Measurements from ENCODE around the gene NXPH1. TPM values are rescaled to one million over a fixed set of nuclear protein-coding genes. Genes with fewer than 3 reads are reported as not detected.

Gene NXPH1
- total and polyA plus RNA-seq, 2 donors = 0.14 to 2.0 TPM

DNA sequence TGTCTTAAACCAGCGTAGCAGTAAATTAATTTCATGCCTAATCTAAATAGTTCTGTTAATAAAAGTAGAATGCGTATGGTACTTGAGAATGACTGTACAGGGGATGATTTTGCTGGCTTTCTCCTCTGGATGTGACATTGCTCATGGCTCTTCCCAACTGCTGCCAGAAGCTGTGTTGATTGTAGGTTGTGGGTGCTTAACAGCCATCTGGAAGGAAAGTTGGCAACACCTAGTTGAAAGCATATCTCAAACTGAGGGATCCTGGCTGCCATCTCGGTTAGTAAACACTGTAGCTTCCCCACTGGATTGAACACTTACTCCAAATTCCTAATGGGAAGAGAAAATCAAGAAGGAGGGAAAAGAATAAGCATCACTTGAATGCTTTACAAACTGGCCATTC lies 130.9 kb downstream of the NXPH1 start:
- Histone ChIP-seq H3K36me3 (ENCODE audit: insufficient read depth) (no peaks in the 10 kb centered on the region), H3K4me3 (ENCODE audit: low read depth, low read length) (no peak overlapping the region), H3K27ac (ENCODE audit: low read depth) (no peak overlapping the region), H3K4me1 (ENCODE audit: insufficient read depth) (no peaks in the 10 kb centered on the region)
- 69% methylated on average over 3 of the region's 3 CpGs for WGBS
- DNase-seq (ENCODE audit: extremely low spot score) = no peak

DNA sequence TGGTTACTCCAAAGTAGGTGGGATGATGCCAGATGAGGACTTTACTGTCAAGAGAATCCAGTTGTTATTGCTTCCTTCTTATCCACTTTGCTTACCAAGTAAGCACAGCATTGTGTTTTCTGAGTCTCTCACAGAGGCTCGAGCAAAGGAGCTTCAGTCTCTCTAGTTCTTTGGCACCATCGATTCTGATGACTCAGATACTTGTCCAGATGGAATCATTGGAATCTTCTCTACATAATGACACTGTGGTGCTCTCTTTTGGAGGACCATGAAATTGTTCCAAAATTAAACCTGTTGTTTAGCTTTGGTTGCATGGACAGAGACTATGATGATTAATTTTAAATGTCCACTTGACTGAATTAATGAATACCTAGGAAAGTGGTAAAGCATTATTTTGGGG lies 132.6 kb downstream of the NXPH1 start:
- WGBS = 67% methylated on average over 2 of the region's 2 CpGs
- no peaks in the 10 kb centered on the region for H3K4me1 ChIP-seq (ENCODE audit: insufficient read depth)
- no peak overlapping the region for H3K27ac ChIP-seq (ENCODE audit: low read depth)
- no peak overlapping the region for H3K4me3 ChIP-seq (ENCODE audit: low read depth, low read length)
- DNase-seq (ENCODE audit: extremely low spot score) = no peak
- H3K36me3 ChIP-seq (ENCODE audit: insufficient read depth) = no peaks in the 10 kb centered on the region

DNA sequence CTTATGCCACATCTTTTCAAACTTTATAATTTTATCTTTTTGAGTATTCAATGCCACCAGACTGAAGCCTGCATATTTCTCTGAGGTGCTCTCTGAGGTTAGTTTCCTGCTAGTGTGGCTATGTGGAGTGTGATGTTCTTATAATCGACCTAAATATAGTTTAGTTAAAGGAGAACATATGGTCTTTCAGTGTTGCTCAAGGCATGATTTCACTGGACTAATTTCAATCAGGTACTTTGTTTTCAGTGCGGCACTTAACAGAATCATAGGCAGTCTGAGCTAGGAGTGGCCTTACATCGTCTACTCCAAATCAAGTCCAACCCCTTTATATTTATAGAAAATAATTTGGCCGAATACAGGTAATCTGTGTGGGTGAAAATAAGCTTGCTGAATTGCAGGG lies 134.2 kb downstream of the NXPH1 start:
- no peak overlapping the region for H3K27ac ChIP-seq (ENCODE audit: low read depth)
- 84% methylated on average over 4 of the region's 4 CpGs for WGBS
- no peaks in the 10 kb centered on the region for H3K36me3 ChIP-seq (ENCODE audit: insufficient read depth)
- DNase-seq (ENCODE audit: extremely low spot score) = no peak
- H3K4me3 ChIP-seq (ENCODE audit: low read depth, low read length) = no peak overlapping the region
- H3K4me1 ChIP-seq (ENCODE audit: insufficient read depth) = no peaks in the 10 kb centered on the region

DNA sequence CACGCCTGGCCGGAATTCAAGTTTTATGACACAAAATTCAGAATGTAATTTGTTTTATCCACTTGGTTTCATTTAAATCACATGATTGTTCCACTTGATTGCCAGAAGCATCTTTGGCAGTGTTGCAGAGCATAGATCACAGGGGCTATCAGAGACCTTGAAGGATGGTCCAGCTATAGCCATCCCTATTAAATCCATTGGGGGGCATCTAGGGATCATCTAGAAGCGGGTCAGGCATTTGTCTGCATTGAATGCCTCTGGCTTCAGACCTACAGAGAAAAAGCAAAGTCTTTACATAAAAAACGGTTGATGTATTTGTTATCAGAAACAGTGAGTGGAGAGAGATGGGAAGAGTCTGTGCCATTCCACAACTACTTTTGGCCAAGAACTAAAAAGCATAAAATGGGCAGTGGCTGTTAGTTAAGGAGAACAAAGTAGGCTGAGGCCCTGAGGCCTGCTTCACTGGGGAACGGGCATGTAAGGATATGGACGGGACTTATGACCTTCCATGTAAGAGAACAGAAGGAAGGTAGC lies 146.3 kb downstream of the NXPH1 start:
- H3K36me3 ChIP-seq (ENCODE audit: insufficient read depth) = no peaks in the 10 kb centered on the region

DNA sequence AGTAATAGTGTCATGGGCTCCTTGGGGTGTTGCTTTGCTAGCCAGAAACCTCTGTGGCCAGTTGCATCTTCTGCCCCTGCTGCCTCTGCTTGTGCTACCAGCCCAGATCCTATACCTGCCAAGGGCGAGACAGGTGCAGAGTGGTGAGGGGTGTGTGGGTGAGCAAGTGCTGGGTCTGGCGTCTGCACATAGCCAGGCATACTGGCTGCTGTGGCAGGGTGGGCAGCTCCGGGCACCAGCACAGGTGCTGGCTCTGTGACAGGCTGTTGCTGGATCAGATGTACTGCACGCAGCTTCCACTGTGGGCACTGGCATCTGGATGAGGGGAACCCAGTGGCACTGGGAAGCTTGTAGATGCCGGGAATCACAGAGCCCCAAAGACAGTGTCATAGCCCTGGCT lies 148.4 kb downstream of the NXPH1 start:
- Histone ChIP-seq H3K36me3 (ENCODE audit: insufficient read depth) (no peaks in the 10 kb centered on the region), H3K4me1 (ENCODE audit: insufficient read depth) (no peaks in the 10 kb centered on the region)
- 92% methylated on average over 5 of the region's 5 CpGs for WGBS

More for the DNA sequence above, 146.3 kb downstream of the NXPH1 start:
- 68% methylated on average over 6 of the region's 6 CpGs for WGBS
- Histone ChIP-seq H3K4me3 (ENCODE audit: low read depth, low read length) (no peak overlapping the region), H3K27ac (ENCODE audit: low read depth) (no peak overlapping the region), H3K4me1 (ENCODE audit: insufficient read depth) (no peaks in the 10 kb centered on the region)
- DNase-seq (ENCODE audit: extremely low spot score) = no peak

DNA sequence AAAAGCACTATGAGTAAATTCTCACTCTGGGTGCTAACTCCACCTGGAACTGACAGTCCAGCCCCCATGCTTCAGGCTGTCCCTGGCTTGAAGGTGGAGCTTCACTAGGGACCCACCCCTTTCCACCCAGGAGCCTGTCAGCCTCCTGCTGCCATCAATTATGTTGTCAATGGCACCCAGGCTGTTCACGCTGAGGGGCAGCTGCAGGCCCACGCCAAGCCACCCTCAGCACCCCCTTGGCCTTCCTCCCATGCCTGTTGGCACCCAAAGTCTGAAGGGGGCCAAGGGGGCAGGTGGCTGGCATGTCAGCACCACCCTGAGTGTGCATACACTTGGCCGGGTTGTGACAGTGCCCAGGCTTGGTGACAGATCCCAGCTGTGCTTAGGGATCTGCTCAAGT lies 149.3 kb downstream of the NXPH1 start:
- 82% methylated on average over 3 of the region's 3 CpGs for WGBS
- no peaks in the 10 kb centered on the region for H3K4me1 ChIP-seq (ENCODE audit: insufficient read depth)
- no peaks in the 10 kb centered on the region for H3K36me3 ChIP-seq (ENCODE audit: insufficient read depth)
- H3K27ac ChIP-seq (ENCODE audit: low read depth) = no peak overlapping the region
- no peak for DNase-seq (ENCODE audit: extremely low spot score)
- H3K4me3 ChIP-seq (ENCODE audit: low read depth, low read length) = no peak overlapping the region

More for the DNA sequence above, 148.4 kb downstream of the NXPH1 start:
- H3K27ac ChIP-seq (ENCODE audit: low read depth) = no peak overlapping the region
- no peak for DNase-seq (ENCODE audit: extremely low spot score)
- H3K4me3 ChIP-seq (ENCODE audit: low read depth, low read length) = no peak overlapping the region

DNA sequence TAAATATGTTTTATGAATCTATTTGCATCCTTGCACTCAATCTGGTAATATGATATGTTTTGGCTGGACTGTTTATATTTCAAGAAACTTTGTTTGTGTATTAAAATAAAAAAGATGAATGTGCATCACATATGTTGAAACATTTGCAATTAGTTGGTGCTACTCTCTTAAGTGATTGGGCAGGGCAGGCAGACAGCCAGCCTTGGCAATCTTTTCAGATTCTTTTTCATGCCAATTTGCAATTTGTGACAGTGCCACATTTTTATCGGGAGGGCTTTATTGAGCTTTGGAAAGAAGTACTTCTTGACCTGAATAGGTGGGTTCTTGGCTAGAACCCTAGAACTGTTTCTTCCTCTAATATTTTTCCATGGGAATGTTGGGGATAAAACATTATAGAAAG lies 152.2 kb downstream of the NXPH1 start:
- Histone ChIP-seq H3K4me3 (ENCODE audit: low read depth, low read length) (no peak overlapping the region), H3K4me1 (ENCODE audit: insufficient read depth) (no peaks in the 10 kb centered on the region), H3K27ac (ENCODE audit: low read depth) (no peak overlapping the region), H3K36me3 (ENCODE audit: insufficient read depth) (no peaks in the 10 kb centered on the region)
- 68% methylated on average over 1 of the region's 1 CpG for WGBS
- no peak for DNase-seq (ENCODE audit: extremely low spot score)

DNA sequence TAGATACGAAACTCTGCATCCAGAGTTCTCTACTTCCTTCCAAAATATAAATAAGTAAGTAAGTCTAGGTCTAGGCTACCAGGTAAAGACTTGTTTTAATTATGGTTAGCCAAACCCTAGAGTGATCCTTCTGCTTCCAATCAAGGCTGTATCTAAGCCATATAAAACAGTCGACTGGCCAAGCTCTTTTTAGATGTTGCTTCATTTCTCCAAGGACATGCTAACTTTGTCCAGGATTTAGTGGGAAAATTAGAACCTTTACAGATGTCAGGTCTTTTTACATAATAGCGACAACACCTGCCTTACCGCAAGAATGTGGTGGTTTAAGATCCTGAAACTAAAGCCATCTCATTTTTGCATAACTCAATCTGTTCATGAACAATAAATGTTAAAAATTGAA lies 156.8 kb downstream of the NXPH1 start:
- no peak overlapping the region for H3K4me3 ChIP-seq (ENCODE audit: low read depth, low read length)
- H3K27ac ChIP-seq (ENCODE audit: low read depth) = no peak overlapping the region
- DNase-seq (ENCODE audit: extremely low spot score) = no peak
- 78% methylated on average over 4 of the region's 4 CpGs for WGBS
- H3K4me1 ChIP-seq (ENCODE audit: insufficient read depth) = no peaks in the 10 kb centered on the region
- H3K36me3 ChIP-seq (ENCODE audit: insufficient read depth) = no peaks in the 10 kb centered on the region

DNA sequence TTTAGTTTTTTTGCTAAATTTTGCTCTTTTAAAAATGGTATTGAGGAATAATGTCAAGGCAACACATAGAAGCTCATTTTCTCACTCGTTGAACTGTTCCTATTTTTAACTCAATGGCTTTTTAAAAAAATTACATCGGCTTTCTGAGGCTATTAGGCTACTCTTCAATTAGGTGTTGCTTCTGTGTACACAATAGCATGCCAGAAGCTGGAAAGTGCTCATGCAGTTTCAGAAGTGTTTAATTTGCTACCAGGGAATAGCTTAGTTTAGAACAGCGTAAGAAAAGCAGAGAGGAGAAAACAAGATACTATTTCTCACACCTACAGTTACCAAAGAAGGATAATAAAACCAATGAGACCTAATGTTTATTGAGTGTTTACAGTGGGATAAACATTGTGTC lies 157.4 kb downstream of the NXPH1 start:
- no peaks in the 10 kb centered on the region for H3K36me3 ChIP-seq (ENCODE audit: insufficient read depth)
- no peaks in the 10 kb centered on the region for H3K4me1 ChIP-seq (ENCODE audit: insufficient read depth)
- 69% methylated on average over 3 of the region's 3 CpGs for WGBS
- DNase-seq (ENCODE audit: extremely low spot score) = no peak
- H3K27ac ChIP-seq (ENCODE audit: low read depth) = no peak overlapping the region
- no peak overlapping the region for H3K4me3 ChIP-seq (ENCODE audit: low read depth, low read length)

DNA sequence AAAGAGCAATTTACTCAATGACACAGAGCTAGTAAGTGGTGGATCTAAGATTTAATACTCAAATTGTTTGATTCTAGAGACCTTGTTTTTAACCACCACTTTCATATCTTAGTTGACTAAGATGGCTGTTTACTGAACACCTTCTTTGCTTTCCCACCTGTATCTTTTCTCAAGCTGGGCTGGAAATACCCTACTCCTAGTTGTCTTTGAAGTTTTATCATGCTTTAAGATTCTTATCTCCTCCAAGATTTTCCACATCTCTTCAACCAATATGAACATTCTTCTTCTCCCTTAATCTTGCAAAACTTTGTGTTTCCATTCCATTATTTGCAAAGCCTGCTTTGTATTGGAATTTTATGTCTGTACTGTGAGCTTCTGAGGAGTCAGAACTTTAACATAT lies 157.9 kb downstream of the NXPH1 start:
- no peak for DNase-seq (ENCODE audit: extremely low spot score)
- Histone ChIP-seq H3K4me3 (ENCODE audit: low read depth, low read length) (no peak overlapping the region), H3K4me1 (ENCODE audit: insufficient read depth) (no peaks in the 10 kb centered on the region), H3K27ac (ENCODE audit: low read depth) (no peak overlapping the region), H3K36me3 (ENCODE audit: insufficient read depth) (no peaks in the 10 kb centered on the region)

DNA sequence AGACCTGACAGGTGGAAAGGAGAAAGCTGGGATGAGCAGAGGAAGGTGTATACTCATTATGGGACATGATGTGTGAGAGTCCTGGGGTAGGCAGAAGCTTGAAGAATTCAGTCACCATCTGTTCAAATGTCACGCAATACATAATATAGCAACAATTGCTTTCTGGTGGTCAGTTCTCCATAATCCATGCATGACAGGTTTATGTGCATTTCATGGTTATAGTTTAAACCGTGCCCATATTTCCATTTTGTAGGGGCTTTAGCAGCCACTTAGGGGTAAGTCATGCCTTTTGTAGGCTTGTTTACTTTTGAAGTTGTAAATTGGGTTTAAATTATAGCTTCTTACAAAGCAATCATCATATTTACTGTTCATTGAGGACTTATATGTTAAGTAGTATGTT lies 158.8 kb downstream of the NXPH1 start:
- DNase-seq (ENCODE audit: extremely low spot score) = no peak
- 35% methylated on average over 2 of the region's 2 CpGs for WGBS

DNA sequence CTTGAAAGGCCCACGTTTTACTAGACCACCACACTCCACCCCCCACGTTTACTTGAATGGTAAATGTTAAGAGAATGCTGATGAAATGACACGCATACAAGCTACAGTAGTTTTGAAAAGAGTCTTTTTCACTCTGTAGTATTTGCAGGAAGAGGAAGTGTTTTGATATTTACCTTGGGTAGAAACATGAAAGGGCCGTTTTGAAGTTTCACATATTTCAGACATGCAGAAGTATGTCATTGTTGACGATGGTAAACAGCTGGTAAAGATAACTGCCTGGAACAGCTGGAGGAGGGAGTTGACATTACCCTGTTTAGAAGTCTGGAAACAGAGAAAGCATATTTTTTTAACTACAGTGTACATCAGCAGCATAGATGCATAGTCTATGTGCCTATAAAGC lies 160.7 kb downstream of the NXPH1 start:
- H3K36me3 ChIP-seq (ENCODE audit: insufficient read depth) = no peaks in the 10 kb centered on the region
- no peak for DNase-seq (ENCODE audit: extremely low spot score)
- no peaks in the 10 kb centered on the region for H3K4me1 ChIP-seq (ENCODE audit: insufficient read depth)
- WGBS = 15% methylated on average over 5 of the region's 5 CpGs
- H3K4me3 ChIP-seq (ENCODE audit: low read depth, low read length) = no peak overlapping the region
- no peak overlapping the region for H3K27ac ChIP-seq (ENCODE audit: low read depth)

More for the DNA sequence above, 158.8 kb downstream of the NXPH1 start:
- Histone ChIP-seq H3K4me3 (ENCODE audit: low read depth, low read length) (no peak overlapping the region), H3K4me1 (ENCODE audit: insufficient read depth) (no peaks in the 10 kb centered on the region), H3K27ac (ENCODE audit: low read depth) (no peak overlapping the region), H3K36me3 (ENCODE audit: insufficient read depth) (no peaks in the 10 kb centered on the region)

DNA sequence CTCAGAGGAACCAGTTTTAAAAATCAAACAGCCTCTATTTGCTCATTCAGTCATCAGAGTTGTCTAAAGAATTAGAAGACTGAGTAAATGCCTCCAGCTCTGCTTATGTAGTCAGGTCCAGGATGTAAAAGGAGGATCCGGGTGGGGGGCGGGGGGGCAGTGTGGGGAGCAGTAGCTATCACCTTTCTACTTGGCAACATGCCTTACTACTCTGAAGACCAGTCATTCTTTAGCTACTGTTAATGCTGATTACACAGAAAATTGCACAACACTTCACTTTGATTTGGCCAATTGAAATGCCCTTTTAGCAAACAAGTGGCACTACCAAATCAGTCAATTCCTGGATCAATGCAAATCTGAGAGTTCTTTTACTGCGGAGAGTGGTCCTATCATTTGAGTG lies 164.2 kb downstream of the NXPH1 start:
- Histone ChIP-seq H3K4me3 (ENCODE audit: low read depth, low read length) (no peak overlapping the region), H3K36me3 (ENCODE audit: insufficient read depth) (no peaks in the 10 kb centered on the region), H3K27ac (ENCODE audit: low read depth) (no peak overlapping the region), H3K4me1 (ENCODE audit: insufficient read depth) (no peaks in the 10 kb centered on the region)
- no peak for DNase-seq (ENCODE audit: extremely low spot score)
- WGBS = 82% methylated on average over 3 of the region's 3 CpGs

DNA sequence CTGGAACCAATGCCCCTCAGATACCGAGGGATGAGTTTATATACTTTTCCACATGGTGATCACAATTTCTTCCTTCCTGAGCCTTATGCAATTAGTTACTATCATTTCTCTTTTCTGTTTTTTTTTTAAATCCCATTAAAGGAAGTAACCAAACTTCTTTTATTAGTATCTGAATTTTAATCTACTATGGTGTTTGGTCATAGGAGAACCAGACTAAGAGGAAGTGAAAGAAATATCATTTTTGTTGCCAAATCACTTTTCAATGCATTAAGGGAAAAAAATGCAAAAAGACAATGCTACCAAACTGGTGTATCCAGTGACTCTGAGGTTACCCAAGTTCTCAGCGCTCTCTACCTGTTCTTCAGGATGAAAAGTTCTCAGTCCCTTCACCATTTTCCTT lies 167.7 kb downstream of the NXPH1 start:
- 90% methylated on average over 2 of the region's 2 CpGs for WGBS

DNA sequence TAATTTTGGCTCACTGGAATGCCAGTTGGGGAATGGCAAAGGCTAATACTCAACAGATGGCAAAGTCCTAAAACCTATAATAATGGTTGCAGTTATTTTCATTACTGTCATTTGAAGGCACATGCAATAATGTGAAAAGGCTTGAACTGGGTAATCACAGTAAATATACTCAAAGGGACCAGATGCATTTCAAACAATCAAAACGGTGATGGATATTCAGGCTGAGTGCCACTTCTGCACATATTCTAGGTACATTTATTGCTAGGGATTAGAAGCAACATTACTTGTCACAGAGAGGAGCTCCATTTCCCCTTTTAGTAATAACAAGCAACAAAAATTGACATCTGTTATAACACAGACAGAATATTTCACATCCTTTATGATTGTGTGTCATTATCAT lies 171.8 kb downstream of the NXPH1 start:
- WGBS = 30% methylated on average over 1 of the region's 1 CpG
- H3K27ac ChIP-seq (ENCODE audit: low read depth) = no peak overlapping the region
- H3K36me3 ChIP-seq (ENCODE audit: insufficient read depth) = no peaks in the 10 kb centered on the region
- no peak for DNase-seq (ENCODE audit: extremely low spot score)
- H3K4me3 ChIP-seq (ENCODE audit: low read depth, low read length) = no peak overlapping the region
- H3K4me1 ChIP-seq (ENCODE audit: insufficient read depth) = no peaks in the 10 kb centered on the region

More for the DNA sequence above, 167.7 kb downstream of the NXPH1 start:
- Histone ChIP-seq H3K4me3 (ENCODE audit: low read depth, low read length) (no peak overlapping the region), H3K27ac (ENCODE audit: low read depth) (no peak overlapping the region), H3K36me3 (ENCODE audit: insufficient read depth) (no peaks in the 10 kb centered on the region), H3K4me1 (ENCODE audit: insufficient read depth) (no peaks in the 10 kb centered on the region)
- DNase-seq (ENCODE audit: extremely low spot score) = no peak
